GM12892 (cell line): ENCODE measurements around the gene DOCK2.

Experiments
- POLR2A ChIP-seq: IDR thresholded peaks from 2 replicates; pipeline ENCODE4 v1.6.1; 2011; ENCODE audit warnings: low read depth, low read length, control low read depth
- POLR2AphosphoS5 ChIP-seq: IDR thresholded peaks from 2 replicates; pipeline ENCODE4 v1.6.1; 2011; ENCODE audit warnings: low read depth, low read length, control low read depth

GRCh38 chr5:169610606-169611005, 26.5 kb upstream of the DOCK2 start:
- no peak for TF ChIP-seq POLR2A
- TF ChIP-seq POLR2AphosphoS5, result no peak
